GM19238 (cell line): ENCODE results near the gene PDYN.
"Not testable (repeated sequence)": the region's sequence is repeated elsewhere in the genome, so short reads cannot be mapped to it uniquely, and the experiment has no call there.

Source experiments
- DNase-seq: peaks from one replicate; pipeline ENCODE4 v3.0.0; 2011; ENCODE audit warnings: low spot score; ENCODE audit not compliant: insufficient read length

Gene PDYN

DNA sequence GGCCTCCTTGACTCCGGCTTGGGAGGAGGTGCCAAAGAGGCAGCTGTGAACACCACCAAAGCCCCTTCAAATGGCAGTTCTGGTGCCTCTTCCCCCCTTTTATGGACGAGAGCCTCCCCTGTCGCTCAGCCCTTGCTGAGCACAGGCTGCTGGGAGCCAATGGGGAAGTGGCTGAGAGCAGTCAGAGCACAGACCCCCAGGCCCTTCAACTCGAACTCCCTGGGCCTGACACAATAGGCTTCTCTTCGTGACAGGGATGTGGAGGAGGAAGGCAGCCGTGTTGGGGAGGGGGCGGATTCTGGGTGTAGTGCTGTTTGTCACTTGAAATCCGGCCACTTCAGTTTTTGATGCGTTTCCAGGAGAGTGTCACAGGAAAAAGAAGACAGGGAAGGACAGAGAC is at the start of gene PDYN:
PDYN (minus strand) TSS at position 73 of the 400 bp plus-strand sequence. CDS start 10,974 bp downstream, outside the sequence.
- no peak for DNase-seq

DNA sequence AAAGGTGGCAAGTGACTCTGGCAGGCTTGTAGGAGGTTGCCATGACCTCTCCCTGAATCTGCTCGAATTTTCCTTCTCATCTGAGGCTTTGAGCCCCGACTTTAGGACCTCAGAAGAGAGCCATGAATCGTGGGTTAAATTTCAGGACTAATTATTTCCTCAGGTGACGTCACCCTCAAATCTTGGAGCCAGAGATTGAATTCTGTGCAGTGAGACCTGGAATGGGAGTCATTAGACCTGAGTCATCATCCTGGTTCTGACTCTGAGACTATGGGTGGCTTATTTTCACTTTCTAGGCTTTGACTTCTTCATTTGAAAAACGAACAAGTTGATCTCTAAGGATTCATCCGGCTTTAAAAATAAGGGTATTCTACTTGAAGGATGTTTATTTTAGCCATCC is 48.5 kb upstream of the PDYN start:
- no peak for DNase-seq

DNA sequence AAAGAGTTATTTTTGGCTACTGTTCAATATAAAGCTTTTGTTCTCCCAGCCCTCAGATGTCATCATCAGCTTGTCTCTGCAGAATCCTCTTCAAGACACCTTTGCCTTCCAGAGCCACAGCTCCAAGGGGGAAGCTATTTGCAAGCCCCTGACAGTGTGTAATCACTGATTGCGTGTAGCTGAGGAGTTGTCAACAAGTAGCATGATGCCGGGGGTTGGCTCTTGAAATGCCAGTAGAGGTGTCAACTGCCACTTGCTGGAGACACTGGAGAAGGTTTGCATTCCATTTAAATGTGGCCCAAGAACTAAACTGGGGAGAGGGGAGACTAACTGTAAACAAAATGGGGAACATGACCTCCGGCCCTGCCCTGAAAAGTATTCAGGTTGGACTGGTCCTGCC is 44.3 kb upstream of the PDYN start:
- no peak for DNase-seq

DNA sequence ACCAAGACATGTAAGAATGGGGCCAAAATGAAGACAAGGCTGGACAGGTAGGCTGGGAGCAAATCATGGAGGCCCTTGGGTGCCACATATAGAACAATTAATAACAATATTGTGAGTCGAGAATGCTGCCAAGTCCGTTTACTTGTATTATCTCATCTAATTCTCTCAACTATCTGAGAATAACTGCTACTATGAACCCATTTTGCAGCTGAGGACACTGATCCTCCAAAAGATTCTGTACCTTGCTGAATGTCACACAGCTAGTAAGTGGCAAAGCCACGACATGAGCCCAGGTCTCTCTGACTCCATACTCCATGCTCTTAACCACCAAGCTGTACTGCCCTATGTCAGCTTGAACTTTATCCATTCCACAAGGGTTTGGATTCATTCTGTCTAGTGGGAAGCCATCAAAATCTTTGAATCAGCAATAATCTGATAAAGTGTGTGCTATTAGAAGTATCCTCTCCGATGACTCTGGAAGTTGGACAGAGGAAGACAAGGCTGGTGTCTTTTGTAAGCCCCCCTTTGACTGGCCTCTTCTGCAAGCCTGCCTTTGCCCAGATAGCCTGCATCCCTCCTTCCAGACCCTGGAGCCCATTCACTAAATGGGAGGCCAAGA is 43.5 kb upstream of the PDYN start:
- no peak for DNase-seq

DNA sequence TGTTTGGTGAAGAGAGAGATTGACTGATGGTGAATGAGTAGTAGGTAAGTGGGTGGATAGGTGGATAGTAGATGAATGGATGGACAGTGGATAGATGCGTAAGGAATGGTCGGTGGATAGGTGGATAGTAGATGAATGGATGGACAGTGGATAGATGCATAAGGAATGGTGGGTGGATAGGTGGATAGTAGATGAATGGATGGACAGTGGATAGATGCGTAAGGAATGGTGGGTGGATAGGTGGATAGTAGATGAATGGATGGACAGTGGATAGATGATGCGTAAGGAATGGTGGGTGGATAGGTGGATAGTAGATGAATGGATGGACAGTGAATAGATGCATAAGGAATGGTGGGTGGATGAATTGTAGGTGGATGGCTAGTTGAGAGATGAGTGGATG is 42.5 kb upstream of the PDYN start:
- DNase-seq = not testable (repeated sequence)

DNA sequence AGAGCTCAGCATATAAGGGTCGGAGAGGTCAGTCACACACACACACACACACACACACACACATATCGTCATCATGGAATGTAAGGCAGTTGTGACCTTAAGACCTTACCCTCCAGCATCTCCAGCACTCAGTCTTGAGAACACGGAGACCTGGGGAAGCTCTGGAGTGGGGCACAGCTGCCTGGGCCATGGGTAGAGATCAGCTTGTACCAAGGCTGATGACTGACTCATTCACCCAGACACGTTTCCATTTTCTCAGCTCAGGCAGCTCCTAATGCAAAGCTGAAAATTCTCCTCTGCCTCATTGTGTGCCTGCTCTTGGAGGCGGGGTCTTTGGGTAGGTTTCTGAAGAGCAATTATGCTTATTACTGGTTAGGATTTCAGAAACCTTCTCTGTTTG is 38.3 kb upstream of the PDYN start:
- no peak for DNase-seq

DNA sequence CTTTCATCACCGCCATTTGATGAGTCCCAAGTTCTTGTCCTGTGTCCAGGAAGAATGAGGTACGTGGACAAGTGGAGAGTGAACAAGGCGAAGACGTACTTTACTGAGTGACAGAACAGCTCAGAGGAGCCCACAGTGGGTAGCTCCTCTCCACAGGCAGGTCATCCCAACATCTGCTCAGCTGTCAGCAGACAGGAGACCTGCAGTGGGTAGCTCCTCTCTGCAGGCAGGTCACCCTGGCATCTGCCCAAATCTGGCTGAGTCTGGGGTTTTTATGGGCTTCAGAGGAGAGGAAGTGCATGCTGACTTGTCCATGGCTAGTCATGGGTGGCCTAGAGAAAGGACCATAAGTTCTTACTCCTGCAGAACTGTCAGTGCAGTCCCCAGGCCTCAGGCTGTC is 32.7 kb upstream of the PDYN start:
- DNase-seq = no peak

DNA sequence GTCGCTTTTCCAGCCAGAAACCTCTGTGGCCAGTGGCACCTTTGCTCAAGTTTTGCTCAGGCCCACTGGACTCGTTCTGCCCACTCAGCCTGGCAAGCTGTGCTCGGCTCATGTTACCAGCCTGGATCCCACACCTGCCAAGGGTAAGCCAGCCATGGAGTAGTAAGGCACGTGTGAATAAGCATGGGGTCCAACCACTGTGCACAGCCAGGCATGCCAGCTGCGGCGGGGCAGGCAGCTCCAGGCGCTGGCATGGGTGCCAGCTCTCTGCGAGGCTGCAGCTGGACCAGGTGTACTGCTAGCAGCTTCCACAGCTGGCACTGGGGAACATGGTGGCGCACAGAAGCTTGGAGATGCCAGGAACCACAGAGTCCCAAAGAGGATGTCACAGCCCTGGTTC is 32.1 kb upstream of the PDYN start:
- DNase-seq = no peak

DNA sequence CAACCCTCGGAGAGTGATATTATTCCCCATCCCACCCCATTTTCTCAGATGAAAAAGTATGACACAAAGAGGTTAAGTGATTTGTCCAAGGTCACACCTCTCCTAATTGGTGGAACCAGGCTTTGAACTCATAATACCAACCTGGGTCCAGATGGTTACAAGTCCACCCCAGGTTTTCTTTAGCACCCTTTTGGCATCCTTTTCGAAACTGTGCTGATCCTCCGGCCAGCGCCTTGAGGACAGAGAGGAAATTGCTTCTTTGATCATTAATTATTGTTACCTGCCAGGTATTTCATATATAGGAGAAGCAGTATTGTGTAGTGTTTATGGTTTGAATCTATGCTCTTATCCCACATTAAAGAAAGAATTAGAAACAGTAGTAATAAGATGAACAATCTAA is 29.3 kb upstream of the PDYN start:
- no peak for DNase-seq

DNA sequence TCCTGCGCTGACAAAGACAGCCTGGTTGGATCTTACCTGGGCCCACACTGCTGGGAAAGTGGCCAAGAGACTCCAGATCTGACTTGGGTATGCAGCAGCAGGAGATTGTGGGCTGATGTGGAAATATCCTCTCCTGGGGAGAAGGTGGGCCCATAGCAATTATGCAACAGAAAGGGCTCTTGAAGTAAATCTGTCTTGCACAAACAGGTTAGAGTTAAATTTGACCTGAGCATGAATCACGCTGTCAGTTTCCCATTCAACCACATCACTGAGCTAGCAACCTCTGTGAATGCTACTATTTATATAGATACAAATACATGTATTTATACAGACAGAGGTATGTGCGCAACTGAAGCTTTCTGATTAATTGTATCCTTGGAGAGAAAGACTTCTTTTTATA is 28.3 kb upstream of the PDYN start:
- DNase-seq = no peak

DNA sequence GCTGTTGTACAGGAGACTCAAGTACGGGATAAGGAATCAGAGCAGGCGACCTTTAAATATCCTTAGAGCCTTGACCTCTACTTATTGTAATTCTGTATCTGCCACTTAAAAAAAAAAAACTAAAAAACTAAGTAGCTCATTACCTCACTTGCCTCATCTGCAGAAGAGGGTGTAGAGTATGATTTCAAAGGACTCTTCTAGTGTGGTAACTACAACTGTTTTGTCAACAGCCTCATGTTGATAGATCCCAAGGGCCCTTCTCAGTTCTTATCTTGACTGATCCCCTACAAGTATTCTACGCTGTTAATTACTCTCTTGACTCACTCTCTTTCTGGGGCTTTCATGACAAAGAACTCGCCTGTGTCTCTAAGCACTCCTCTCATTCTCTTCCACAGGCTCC is 16.7 kb upstream of the PDYN start:
- DNase-seq = no peak

DNA sequence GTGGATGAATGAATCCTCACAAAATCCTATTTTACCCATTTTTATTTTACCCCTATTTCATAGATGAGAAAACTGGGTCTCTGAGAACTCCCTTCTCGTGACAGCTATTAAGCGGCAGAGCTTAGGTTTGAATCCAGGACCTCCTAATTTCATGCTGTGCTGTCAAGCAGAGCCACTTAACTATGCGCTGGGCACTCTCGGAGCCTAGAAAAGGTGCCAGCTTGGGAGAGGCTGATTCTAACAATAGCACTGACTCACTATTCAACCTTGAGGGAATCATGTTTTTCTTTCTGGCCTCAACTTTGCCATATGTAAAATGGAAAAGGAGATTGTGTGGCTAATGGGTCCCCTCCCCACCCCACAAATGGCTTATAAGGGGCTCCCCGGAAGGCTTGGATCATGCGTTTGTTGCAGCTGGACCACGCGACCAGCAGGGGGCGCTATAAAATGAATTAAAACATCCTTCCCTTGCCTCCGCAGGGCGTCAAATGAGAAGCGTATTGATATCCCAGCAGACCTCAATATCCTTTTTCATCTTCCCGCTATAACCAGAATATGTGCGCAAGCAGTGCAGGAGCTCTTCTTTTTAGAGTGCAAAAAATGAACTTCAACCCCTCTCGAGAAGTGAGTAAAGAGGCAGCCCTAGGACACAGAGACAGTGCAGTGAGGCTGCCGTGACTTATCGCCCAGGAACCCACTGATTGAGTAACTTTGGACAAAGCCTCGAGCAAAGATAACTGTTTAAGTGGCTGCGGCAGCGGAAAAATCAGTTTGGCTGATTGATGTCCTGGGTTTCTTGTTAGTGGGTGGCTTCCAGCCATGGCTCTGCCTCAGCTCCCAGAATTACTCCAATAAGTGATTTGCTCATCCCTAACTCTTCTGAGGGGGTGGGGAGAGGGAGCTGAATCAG is 12.8 kb upstream of the PDYN start:
- DNase-seq = no peak

DNA sequence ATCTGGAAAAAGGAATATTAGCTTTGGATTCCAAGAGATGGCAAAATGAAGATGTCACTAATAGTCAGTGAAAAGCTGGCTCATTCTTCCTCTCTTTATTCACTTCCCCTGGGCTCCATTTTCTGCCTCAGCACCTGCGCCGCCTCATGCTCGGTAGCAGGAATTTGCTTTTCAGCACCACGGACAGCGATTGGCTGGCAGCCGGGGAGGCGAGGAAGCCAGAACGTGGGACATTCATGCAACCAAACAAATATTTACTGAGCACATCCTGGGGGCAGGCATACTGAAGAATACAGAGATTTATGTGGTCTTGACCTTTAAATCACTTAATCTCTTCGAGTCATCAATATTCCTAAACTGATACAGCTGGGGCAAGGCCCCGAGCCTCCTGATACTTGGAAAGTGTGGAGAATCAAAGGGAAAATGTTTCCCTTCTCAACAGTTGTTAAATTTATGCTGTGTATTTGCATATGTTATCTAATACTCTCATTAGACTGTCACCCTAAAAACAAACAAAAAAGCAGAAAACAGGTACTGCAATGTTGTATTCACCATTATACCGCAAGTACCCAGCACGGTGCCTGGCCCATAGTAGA is 12.1 kb upstream of the PDYN start:
- DNase-seq = peak; percentile 32

DNA sequence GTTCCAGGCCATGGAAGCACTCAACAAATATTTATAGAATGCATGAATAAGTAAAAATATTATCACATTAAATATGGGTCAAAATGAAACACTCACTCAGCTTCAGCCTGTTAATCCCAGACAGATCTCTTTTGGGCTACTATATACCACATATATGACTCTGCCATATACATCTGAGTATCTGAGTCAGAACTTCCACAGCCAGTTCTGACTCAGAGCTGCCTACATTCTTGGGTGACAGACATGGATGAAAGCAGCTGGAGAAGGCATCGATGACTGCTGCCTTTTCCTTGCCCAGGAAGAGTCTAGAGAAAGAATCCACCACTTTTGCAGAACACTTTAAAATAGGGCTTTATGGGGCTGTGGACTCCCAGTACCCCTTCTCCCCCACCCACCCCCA is 11.5 kb upstream of the PDYN start:
- no peak for DNase-seq

DNA sequence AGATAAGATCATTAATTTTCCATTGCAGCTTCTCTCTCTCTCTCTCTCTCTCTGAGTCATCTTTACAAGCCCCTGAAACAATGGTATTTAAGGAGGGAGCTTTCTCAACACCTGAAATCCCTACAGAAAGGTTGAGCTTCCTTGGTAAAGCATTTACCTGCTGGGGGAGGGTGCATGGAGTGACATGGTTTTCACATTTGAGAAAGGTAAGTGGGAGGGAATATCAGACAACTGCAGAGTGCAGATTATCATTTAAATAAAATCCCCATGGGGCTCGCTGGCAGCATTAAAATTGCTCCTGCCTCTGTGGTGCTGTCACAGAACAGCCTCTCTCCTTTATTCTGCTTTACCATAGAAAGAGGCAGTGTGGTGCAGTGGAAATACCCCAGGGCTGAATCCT is 10.3 kb upstream of the PDYN start:
- DNase-seq = no peak

DNA sequence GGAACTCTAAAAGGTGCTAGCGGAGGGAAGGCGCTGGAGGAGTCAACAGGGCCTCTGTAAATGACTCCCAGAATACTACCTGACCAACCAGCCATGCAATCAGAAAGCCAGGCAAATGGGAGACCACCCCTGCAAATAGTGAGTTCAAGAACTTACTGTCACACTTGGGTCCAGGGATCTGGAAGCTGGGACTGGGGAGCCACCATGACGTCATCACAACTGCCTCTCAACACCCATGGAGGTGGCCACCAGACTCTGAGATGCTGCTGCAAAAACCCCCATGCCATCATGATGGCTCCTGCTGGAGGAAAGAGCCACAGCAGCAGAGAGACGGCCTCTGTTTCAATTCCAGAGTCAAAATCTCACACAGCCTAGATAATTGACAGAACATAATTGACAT is 8.5 kb upstream of the PDYN start:
- DNase-seq = no peak

DNA sequence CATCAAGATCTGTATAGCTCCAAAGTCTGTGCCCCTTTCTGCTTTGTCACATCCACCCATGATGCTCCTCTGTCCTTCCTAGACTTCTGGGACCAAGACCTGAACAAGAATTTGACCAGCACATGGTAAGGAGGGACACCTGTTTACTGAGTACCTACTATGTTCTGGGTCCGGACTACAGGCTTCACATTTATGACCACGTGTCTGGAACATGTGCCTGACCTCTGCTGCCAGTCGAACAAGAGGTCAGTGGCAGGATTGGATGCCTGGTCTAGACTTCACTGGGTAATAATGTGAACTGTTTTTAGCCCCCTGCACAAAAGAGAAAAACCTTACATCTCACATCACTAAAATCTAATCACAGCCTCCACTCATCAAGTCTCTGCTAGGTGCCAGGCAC is 7.3 kb upstream of the PDYN start:
- DNase-seq = no peak

DNA sequence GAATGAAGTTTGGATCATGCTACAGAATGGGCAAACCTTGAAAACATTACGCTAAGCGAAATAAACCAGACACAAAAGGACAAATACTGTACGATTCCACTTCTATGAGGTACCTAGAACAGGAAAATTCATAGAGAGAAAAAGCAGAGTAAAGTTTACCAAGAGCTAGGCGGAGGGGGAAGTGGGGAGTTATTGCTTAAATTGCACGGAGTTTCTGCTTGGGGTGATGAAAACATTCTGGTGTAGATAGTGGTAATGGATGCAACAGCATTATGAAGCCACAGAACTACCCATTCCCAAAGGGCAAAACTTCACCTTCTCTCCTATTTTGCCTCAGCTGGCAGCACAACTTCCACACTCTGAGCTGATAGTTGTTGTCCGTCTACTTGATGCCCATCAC is 6.4 kb upstream of the PDYN start:
- DNase-seq = no peak

DNA sequence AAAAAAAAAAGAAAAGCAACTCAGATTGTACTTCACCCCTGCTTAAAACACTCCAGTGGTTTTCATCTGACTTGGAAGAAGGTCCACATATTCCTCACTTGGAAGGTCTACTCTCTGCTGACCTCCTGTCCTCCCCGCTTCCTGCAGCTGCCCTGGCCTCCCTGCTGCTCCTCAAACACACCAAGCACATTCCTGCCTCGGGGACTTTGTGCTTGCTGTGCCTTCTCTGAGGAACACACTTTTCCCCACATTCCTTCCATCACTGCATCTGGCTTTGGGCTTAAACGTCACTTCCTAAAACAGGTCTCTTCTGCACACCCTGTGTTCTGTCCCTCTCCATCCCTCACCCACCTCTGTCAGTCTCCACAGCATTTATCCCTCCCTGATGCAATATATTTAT is 4.9 kb upstream of the PDYN start:
- DNase-seq = no peak

DNA sequence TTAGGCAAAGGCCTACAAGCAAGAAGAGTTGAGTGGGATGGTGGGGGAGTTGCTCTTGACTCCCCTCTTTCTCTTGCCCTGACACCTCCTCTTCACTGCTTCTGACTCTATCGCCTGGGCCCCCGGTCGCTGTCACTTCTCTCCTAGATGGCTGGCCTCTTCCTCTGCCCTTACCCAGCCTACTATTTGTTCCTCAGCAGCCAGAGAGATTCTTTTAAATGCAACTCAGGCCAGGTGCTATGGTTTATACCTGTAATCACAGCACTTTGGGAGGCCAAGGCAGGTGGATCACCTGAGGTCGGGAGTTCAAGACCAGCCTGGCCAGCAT is 4.3 kb upstream of the PDYN start:
- DNase-seq = no peak

DNA sequence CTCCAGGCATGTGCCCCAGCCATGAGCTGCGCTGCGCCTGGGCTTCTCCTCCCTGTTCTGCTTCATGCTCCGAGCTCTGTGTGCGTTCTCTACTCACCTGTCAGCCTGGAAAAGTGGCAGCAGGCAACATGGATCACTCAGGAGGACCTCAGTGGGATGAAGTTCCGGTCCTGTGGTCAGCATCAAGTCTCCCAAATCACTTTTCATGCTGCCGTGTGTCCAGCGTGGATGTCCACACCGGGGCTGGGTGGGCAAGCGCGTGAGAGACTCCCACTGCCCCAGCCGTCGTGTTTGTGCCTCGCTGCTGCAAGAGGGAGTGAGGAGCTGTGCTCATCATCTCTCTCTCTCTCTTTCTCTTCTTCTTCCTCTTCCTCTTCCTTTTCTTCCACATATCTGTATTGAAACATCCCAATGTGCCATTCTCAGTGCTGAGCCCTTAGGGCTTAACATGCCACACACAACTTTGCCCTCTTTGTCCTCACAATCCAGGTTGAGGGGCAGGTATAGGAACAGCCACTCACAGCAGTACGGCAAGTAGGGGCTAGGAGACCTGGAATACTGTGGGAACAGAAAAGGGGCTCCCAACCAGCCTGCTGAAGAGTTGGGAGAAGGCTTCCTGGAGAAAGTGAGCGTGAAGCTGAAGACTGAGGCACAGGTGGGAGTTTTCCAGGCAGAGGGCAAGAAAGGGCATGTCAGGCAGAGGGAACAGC is 3.8 kb upstream of the PDYN start:
- no peak for DNase-seq
